SKM-1 (cell line): ENCODE results near the gene RIMBP3C.
"Not testable (repeated sequence)": the region's sequence is repeated elsewhere in the genome, so short reads cannot be mapped to it uniquely, and the experiment has no call there.

Experiments used
- DNase-seq: peaks from one replicate; lab custom pipeline; 2025; ENCODE audit not compliant: unreplicated experiment; lab: John Stamatoyannopoulos, UW

Gene RIMBP3C

GRCh38 chr22:21551361-21551760, at the start of gene RIMBP3C:
RIMBP3C (minus strand) TSS chr22:21551461; CDS start chr22:21550976, 485 bp downstream.
- DNase-seq: not testable (repeated sequence)

GRCh38 chr22:21599053-21599893, 48.0 kb upstream of the RIMBP3C start:
- DNase-seq: no peak

GRCh38 chr22:21598302-21598701, 47.0 kb upstream of the RIMBP3C start:
- no peak for DNase-seq

- not testable (repeated sequence) for DNase-seq
These were observed 45.3 kb upstream of the RIMBP3C start for GRCh38 chr22:21596356-21597135.

GRCh38 chr22:21594865-21595452, 43.7 kb upstream of the RIMBP3C start:
- DNase-seq: no peak

GRCh38 chr22:21593406-21594232, 42.4 kb upstream of the RIMBP3C start:
- no peak for DNase-seq

- no peak for DNase-seq
These were observed 41.2 kb upstream of the RIMBP3C start for GRCh38 chr22:21592422-21592821.

GRCh38 chr22:21591695-21592094, 40.4 kb upstream of the RIMBP3C start:
- DNase-seq: no peak

GRCh38 chr22:21590809-21591641, 39.8 kb upstream of the RIMBP3C start:
- no peak for DNase-seq

GRCh38 chr22:21589396-21589795, 38.1 kb upstream of the RIMBP3C start:
- no peak for DNase-seq

- DNase-seq: no peak
These were observed 36.7 kb upstream of the RIMBP3C start for GRCh38 chr22:21587803-21588611.

GRCh38 chr22:21585389-21585788, 34.1 kb upstream of the RIMBP3C start:
- no peak for DNase-seq

GRCh38 chr22:21582801-21583740, 31.8 kb upstream of the RIMBP3C start:
- DNase-seq: no peak

GRCh38 chr22:21581009-21581713, 29.9 kb upstream of the RIMBP3C start:
- DNase-seq: not testable (repeated sequence)

GRCh38 chr22:21580623-21581007, 29.4 kb upstream of the RIMBP3C start:
- DNase-seq: not testable (repeated sequence)

GRCh38 chr22:21579474-21579851, 28.2 kb upstream of the RIMBP3C start:
- DNase-seq: no peak

GRCh38 chr22:21573750-21574494, 22.7 kb upstream of the RIMBP3C start:
- no peak for DNase-seq
